CD4-positive, alpha-beta T cell (primary cell): ENCODE results near the gene ZNF280A. TPM values are rescaled to one million over a fixed set of nuclear protein-coding genes. Genes with fewer than 3 reads are reported as not detected.
"Not testable (repeated sequence)": the region's sequence is repeated elsewhere in the genome, so short reads cannot be mapped to it uniquely, and the experiment has no call there.

Source experiments
- ATAC-seq: fragments of 200-7000 bp; cut with Tn5 transposase; one replicate; pipeline ENCODE4 v1.10.0; 2022; ENCODE audit warnings: mild to moderate bottlenecking; ENCODE audit not compliant: poor library complexity
- CTCF ChIA-PET: fragments of 350-600 bp; sonication (Branson Sonifier 250); formaldehyde crosslinking; loops from one replicate; lab custom pipeline; 2021; ENCODE audit warnings: antibody characterized with exemption, inconsistent platforms; lab: Charles Lee
- POLR2A ChIA-PET: fragments of 350-600 bp; sonication (Branson Sonifier 250); formaldehyde crosslinking; loops from one replicate; lab custom pipeline; 2021; ENCODE audit warnings: antibody characterized with exemption, inconsistent platforms; lab: Charles Lee
- DNase-seq, 14 experiments: peaks; one replicate each; pipeline ENCODE4 v3.0.0-alpha.2; 2013 to 2020; ENCODE audit warnings: mixed read lengths in 2 of 14
- H3K27ac ChIP-seq, 2 donors: one replicate each; pipeline versions ENCODE4 v1.5.1 to v1.7.0; 2013; ENCODE audit warnings: low read length in 2 of 2, low read depth in 1 of 2, mild to moderate bottlenecking in 1 of 2
- H3K27me3 ChIP-seq, 2 experiments: 1 replicate in 1 of 2; 2 replicates in 1 of 2; pipeline versions ENCODE4 v1.6.1 to v1.7.0; 2013; ENCODE audit warnings: low read length in 2 of 2, control low read depth in 1 of 2, mild to moderate bottlenecking in 1 of 2, moderate library complexity in 1 of 2; ENCODE audit not compliant: insufficient read depth in 2 of 2, control insufficient read depth in 1 of 2
- H3K36me3 ChIP-seq: one replicate; pipeline ENCODE4 v1.6.1; 2013; ENCODE audit warnings: low read length, control low read depth; ENCODE audit not compliant: insufficient read depth
- H3K4me1 ChIP-seq: one replicate; pipeline ENCODE4 v1.6.1; 2013; ENCODE audit warnings: low read length, control low read depth; ENCODE audit not compliant: insufficient read depth
- H3K4me3 ChIP-seq: one replicate; pipeline ENCODE4 v1.5.1; 2013; ENCODE audit warnings: mild to moderate bottlenecking, low read length, moderate library complexity
- H3K9me3 ChIP-seq, 2 experiments: 1 replicate in 1 of 2; 2 replicates in 1 of 2; pipeline versions ENCODE4 v1.6.1 to v1.7.0; 2013; ENCODE audit warnings: low read length in 2 of 2, mild to moderate bottlenecking in 2 of 2, control low read depth in 1 of 2, moderate library complexity in 1 of 2; ENCODE audit not compliant: control insufficient read depth in 1 of 2, insufficient read depth in 1 of 2
- H3K27ac Mint-ChIP-seq: one replicate; pipeline ENCODE4 v1.8.0; 2020; ENCODE audit warnings: mixed read lengths
- H3K27me3 Mint-ChIP-seq: one replicate; pipeline ENCODE4 v1.8.0; 2021; ENCODE audit warnings: mixed read lengths
- H3K36me3 Mint-ChIP-seq: one replicate; pipeline ENCODE4 v1.8.0; 2021; ENCODE audit warnings: low read depth, mixed read lengths
- H3K4me1 Mint-ChIP-seq: one replicate; pipeline ENCODE4 v1.8.0; 2021; ENCODE audit warnings: low read depth, mixed read lengths
- H3K4me3 Mint-ChIP-seq: one replicate; pipeline ENCODE4 v1.8.0; 2020; ENCODE audit warnings: mild to moderate bottlenecking, mixed read lengths
- H3K9me3 Mint-ChIP-seq: one replicate; pipeline ENCODE4 v1.8.0; 2020; ENCODE audit warnings: mixed read lengths
- CTCF ChIP-seq: fragments of 200-600 bp; IDR thresholded peaks from one replicate; pipeline ENCODE4 v1.8.0; 2022; ENCODE audit warnings: antibody characterized with exemption, mild to moderate bottlenecking
- intact Hi-C, 2 experiments: fragments of 100-400 bp; cut with DNase I in 1 of 2; cut with micrococcal nuclease in 1 of 2; formaldehyde crosslinking; loops; one replicate each; pipeline versions ENCODE4 v1.15.1 to v1.9.0; 2023 to 2025; cut with DNase I, micrococcal nuclease
- total RNA-seq, 174 experiments: library from RNA in 2 of 174; stranded (reverse) in 2 of 174; gene quantifications; one replicate each; pipeline ENCODE4 v1.2.3 and lab custom pipeline; 2021 to 2026

Gene ZNF280A
- total RNA-seq, 2 experiments from 2014 or later = not detected

- CTCF ChIA-PET = no interaction called here
- POLR2A ChIA-PET = no interaction called here
These were observed 13.8 kb upstream of the ZNF280A start for GRCh38 chr22:22533863-22534262.

GRCh38 chr22:22533417-22533816, 13.3 kb upstream of the ZNF280A start:
- CTCF ChIA-PET = no interaction called here
- Histone ChIP-seq H3K27ac (no peak overlapping the region), H3K36me3 (no peaks in the 10 kb centered on the region), H3K4me1 (no peaks in the 10 kb centered on the region), H3K9me3 (no peaks in the 10 kb centered on the region), H3K27me3 (no peaks in the 10 kb centered on the region), H3K4me3 (no peak overlapping the region)
- DNase-seq (no peak), ATAC-seq (no peak)
- H3K36me3 Mint-ChIP-seq = no peaks in the 10 kb centered on the region
- peaks cover 2% of the 10 kb centered on the region for H3K27me3 Mint-ChIP-seq
- no peak overlapping the region for H3K4me3 Mint-ChIP-seq
- H3K27ac Mint-ChIP-seq = no peak overlapping the region
- no peaks in the 10 kb centered on the region for H3K4me1 Mint-ChIP-seq
- POLR2A ChIA-PET = no interaction called here
- H3K9me3 Mint-ChIP-seq = no peaks in the 10 kb centered on the region
- TF ChIP-seq CTCF = no peak
- intact Hi-C loops = no loop called here

More at GRCh38 chr22:22533863-22534262, 13.8 kb upstream of the ZNF280A start:
- Mint-ChIP-seq H3K9me3 (no peaks in the 10 kb centered on the region), H3K4me1 (no peaks in the 10 kb centered on the region), H3K27me3 (peaks cover 4% of the 10 kb centered on the region), H3K4me3 (no peak overlapping the region), H3K27ac (no peak overlapping the region), H3K36me3 (no peaks in the 10 kb centered on the region)
- no peaks in the 10 kb centered on the region for H3K36me3 ChIP-seq
- ATAC-seq = no peak
- no peaks in the 10 kb centered on the region for H3K4me1 ChIP-seq
- no peak overlapping the region for H3K4me3 ChIP-seq
- intact Hi-C loops = no loop called here
- DNase-seq = no peak
- no peak for TF ChIP-seq CTCF
- H3K27ac ChIP-seq = no peak overlapping the region
- H3K9me3 ChIP-seq = no peaks in the 10 kb centered on the region
- H3K27me3 ChIP-seq = no peaks in the 10 kb centered on the region

GRCh38 chr22:22532547-22533071, 12.5 kb upstream of the ZNF280A start:
- H3K27me3 ChIP-seq, H3K27ac Mint-ChIP-seq, H3K36me3 Mint-ChIP-seq, POLR2A ChIA-PET, H3K9me3 ChIP-seq, DNase-seq, H3K27me3 Mint-ChIP-seq, CTCF ChIA-PET, H3K36me3 ChIP-seq, H3K27ac ChIP-seq, H3K4me1 Mint-ChIP-seq, H3K4me1 ChIP-seq, H3K4me3 ChIP-seq, H3K9me3 Mint-ChIP-seq, H3K4me3 Mint-ChIP-seq, ATAC-seq, intact Hi-C loops: not testable (repeated sequence)
